Naive thymus-derived CD8-positive, alpha-beta T cell (primary cell): ENCODE results near the gene POLR2M. TPM values are rescaled to one million over a fixed set of nuclear protein-coding genes. Genes with fewer than 3 reads are reported as not detected.

Experiments
- ATAC-seq, 2 donors: fragments of 150-1000 bp; cut with Tn5 transposase in 1 of 2; sonication (Bioruptor Pico), chemical (Tn5 transposase) in 1 of 2; 1 replicate in 1 of 2; 2 replicates in 1 of 2; pipeline ENCODE4 v1.10.0; 2021; ENCODE audit warnings: mild to moderate bottlenecking in 2 of 2, moderate library complexity in 2 of 2
- POLR2A ChIA-PET: fragments of 350-600 bp; sonication (Branson Sonifier 250); formaldehyde crosslinking; loops from one replicate; lab custom pipeline; 2021; ENCODE audit warnings: antibody characterized with exemption; lab: Charles Lee
- DNase-seq, 10 donors: peaks; one replicate each; pipeline versions ENCODE4 v3.0.0 to v3.0.0-alpha.2; 2020 to 2022
- H3K27ac Mint-ChIP-seq, 10 donors: one replicate each; pipeline ENCODE4 v1.8.0; 2020 to 2022; ENCODE audit warnings: mild to moderate bottlenecking in 10 of 10, mixed read lengths in 10 of 10, moderate library complexity in 4 of 10, inconsistent platforms in 1 of 10
- H3K27me3 Mint-ChIP-seq, 5 donors: one replicate each; pipeline ENCODE4 v1.8.0; 2021 to 2022; ENCODE audit warnings: mixed read lengths in 5 of 5
- H3K36me3 Mint-ChIP-seq, 3 donors: one replicate each; pipeline ENCODE4 v1.8.0; 2020 to 2022; ENCODE audit warnings: mixed read lengths in 3 of 3, mild to moderate bottlenecking in 2 of 3, inconsistent platforms in 1 of 3
- H3K4me1 Mint-ChIP-seq, 4 donors: one replicate each; pipeline ENCODE4 v1.8.0; 2021 to 2022; ENCODE audit warnings: mixed read lengths in 4 of 4
- H3K4me3 Mint-ChIP-seq, 10 donors: one replicate each; pipeline ENCODE4 v1.8.0; 2020 to 2022; ENCODE audit warnings: mild to moderate bottlenecking in 10 of 10, mixed read lengths in 10 of 10, moderate library complexity in 6 of 10, inconsistent platforms in 1 of 10
- H3K9me3 Mint-ChIP-seq, 9 donors: one replicate each; pipeline ENCODE4 v1.8.0; 2020 to 2022; ENCODE audit warnings: mixed read lengths in 9 of 9, mild to moderate bottlenecking in 3 of 9, inconsistent platforms in 1 of 9, moderate library complexity in 1 of 9
- polyA plus RNA-seq, 3 donors: library from polyadenylated mRNA; unstranded; fragments of 300-500 nt; fragmentation: Illumina TruSeq; gene quantifications; one replicate each; pipeline ENCODE4 v1.2.3, GENCODE V29; 2021
- total RNA-seq, 8 experiments: library from RNA in 2 of 8; stranded (reverse) in 2 of 8; gene quantifications; one replicate each; pipeline ENCODE4 v1.2.3 and lab custom pipeline; 2021 to 2026

The POLR2M gene
- total and polyA plus RNA-seq, 5 experiments from 2014 or later = 46.0 to 114 (median 56.7) TPM

DNA sequence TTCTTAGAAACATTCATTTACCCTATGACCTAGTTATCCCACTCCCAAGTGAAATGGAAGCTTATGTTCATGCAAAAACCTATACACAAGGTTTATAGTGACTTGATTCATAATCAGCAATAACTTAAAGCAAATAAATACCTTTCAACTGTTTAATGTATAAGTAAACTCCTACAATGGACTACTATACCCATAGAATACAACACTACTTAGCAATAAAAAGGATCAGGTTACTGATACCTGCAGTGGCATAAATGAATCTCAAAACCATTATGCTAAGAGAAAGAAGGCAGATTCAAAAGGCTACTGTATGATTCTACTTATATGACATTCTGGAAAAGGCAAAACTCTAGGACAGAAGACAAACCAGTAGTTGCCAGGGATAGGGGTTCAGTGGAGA lies 8.3 kb upstream of the POLR2M start:
- Mint-ChIP-seq H3K36me3 (no peaks in the 10 kb centered on the region), H3K4me1 (peaks cover 0 to 12% (median 7%) of the 10 kb centered on the region in 4 donors), H3K27me3 (peaks cover 0 to 27% (median 10%) of the 10 kb centered on the region in 5 donors), H3K4me3 (no peak overlapping the region), H3K9me3 (no peaks in the 10 kb centered on the region), H3K27ac (no peak overlapping the region)
- DNase-seq (no peak), ATAC-seq (no peak)
- POLR2A ChIA-PET = interaction anchor here (1.4 kb wide), 1 partner anchor 8 kb away, joined by 3 read pairs; the partner anchor contains the start of gene POLR2M

DNA sequence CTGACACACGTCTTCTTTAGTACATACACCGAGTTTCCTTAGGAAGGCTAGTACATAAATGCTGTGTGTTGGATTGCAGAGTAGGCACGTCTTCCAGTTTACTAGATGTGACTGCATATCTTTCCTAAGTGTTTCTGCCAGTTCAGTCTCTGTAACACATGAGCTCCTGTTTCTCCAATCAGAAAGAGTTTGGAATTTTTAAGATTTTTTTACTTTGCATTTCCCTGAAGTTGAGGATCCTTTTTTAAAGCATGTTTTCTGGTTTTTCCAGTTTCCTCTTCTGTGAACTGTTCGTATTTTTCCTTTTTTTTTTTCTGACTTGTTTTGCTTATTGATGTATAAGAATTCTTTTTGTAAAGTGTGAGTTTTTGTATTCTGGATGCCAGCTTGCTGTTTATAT lies 7.5 kb upstream of the POLR2M start:
- H3K27me3 Mint-ChIP-seq = peaks cover 0 to 27% (median 10%) of the 10 kb centered on the region in 5 donors
- no peak overlapping the region for H3K27ac Mint-ChIP-seq
- no peaks in the 10 kb centered on the region for H3K36me3 Mint-ChIP-seq
- peaks cover 3 to 18% (median 14%) of the 10 kb centered on the region in 4 donors for H3K4me1 Mint-ChIP-seq
- POLR2A ChIA-PET = no interaction called here
- ATAC-seq (no peak), DNase-seq (no peak)
- H3K9me3 Mint-ChIP-seq = no peaks in the 10 kb centered on the region
- no peak overlapping the region for H3K4me3 Mint-ChIP-seq

DNA sequence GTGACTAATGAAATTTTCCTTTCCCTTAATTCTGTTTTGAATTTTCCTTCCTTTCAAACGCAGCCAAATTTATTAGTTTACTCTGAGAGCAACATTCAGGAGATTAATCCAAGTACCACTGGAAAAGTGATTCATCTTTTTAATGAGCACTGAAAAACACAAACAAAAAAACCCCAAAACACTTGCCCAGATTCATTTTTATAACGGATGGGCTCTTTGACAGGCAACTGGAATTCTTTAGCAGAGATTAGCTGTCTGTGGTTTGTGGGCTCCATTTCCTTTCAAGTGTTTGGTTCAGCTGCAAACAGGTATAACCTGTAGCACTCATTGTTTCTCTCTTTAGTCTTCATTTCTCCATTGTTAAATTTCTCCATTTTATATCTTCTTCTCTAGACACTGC lies 3.1 kb upstream of the POLR2M start:
- peaks cover 0 to 22% (median 6%) of the 10 kb centered on the region in 5 donors for H3K27me3 Mint-ChIP-seq
- H3K4me1 Mint-ChIP-seq = peaks cover 16 to 52% (median 50%) of the 10 kb centered on the region in 4 donors
- no peaks in the 10 kb centered on the region for H3K9me3 Mint-ChIP-seq
- peak overlapping the region in 9 of 10 donors; percentile 57 to 89 (median 84) for H3K27ac Mint-ChIP-seq
- POLR2A ChIA-PET = interaction anchor here (1.2 kb wide), 1 partner anchor 35 kb away, joined by 3 read pairs; no protein-coding TSS in a partner anchor
- ATAC-seq (peak; percentile 36 to 44), DNase-seq (peak in 7 of 10 donors; percentile 22 to 73 (median 51))
- no peaks in the 10 kb centered on the region for H3K36me3 Mint-ChIP-seq
- peak overlapping the region; percentile 5 to 78 (median 55) for H3K4me3 Mint-ChIP-seq

DNA sequence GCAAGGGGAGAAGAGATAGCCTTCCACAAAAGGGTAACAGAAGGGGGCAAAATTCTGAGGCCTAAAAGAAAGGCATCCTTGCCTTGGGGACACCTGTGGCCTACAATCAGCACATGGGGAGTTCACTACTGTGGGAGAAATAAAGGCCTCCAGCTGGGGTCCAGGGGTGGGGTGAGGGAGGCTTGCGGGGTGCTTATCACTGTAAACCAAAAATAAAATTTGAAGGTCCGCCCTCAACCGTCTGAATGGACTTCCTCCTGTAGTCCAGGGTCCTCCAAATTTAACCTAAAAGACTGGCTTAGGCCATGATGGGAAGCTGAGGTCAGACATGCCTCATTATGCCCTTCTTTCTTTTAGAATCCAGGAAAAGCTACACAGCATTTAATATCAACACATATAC lies 2.1 kb upstream of the POLR2M start:
- DNase-seq = no peak
- Mint-ChIP-seq H3K36me3 (peaks cover 0 to 6% (median 2%) of the 10 kb centered on the region in 3 donors), H3K27me3 (peaks cover 0 to 20% (median 4%) of the 10 kb centered on the region in 5 donors), H3K4me3 (peak overlapping the region in 7 of 10 donors; percentile 27 to 78 (median 48)), H3K4me1 (peaks cover 18 to 62% (median 60%) of the 10 kb centered on the region in 4 donors), H3K27ac (peak overlapping the region; percentile 40 to 93 (median 85)), H3K9me3 (no peaks in the 10 kb centered on the region)
- ATAC-seq = no peak
- POLR2A ChIA-PET = no interaction called here

DNA sequence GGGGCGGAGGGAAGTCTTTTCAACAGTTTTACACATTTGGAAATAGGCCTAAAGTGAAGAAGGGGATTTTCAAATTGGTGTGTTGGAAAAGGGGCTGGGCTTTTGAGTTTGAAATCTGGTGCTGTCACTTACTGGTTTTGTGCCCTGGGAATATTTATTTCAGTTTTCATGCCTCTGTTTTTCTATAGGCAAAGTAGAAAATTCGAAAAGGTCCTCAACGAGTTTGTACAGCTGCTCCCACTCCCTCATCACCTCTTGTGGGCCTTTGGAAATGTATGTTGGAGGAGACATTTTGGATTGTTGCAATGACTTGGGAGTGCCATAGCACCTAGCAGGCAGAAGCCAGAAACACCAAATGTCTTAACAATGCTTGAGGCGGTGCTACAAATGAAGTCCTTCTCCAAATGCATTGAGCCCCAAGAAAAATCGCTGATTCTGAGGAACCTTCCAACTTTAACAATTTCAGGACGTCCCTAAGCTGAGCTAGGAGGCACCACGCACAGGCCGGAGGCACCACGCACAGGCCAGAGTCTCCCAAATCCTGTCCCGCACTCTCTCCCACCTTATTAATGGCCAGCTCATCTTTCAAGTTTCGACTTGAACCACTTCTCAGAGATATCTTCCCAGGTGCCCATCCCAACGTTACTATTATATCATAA lies 639 bp upstream of the POLR2M start:
- H3K4me1 Mint-ChIP-seq = peaks cover 25 to 75% (median 74%) of the 10 kb centered on the region in 4 donors
- H3K27ac Mint-ChIP-seq = peak overlapping the region; percentile 90 to 99 (median 98)
- H3K9me3 Mint-ChIP-seq = no peaks in the 10 kb centered on the region
- no peak for DNase-seq
- peak overlapping the region; percentile 85 to 95 (median 90) for H3K4me3 Mint-ChIP-seq
- peak in 1 of 2 donors; percentile 9 for ATAC-seq
- H3K27me3 Mint-ChIP-seq = peaks cover 0 to 11% (median 0%) of the 10 kb centered on the region in 5 donors
- H3K36me3 Mint-ChIP-seq = peaks cover 2 to 19% (median 3%) of the 10 kb centered on the region in 3 donors
- POLR2A ChIA-PET = interaction anchor here (0.5 to 1.6 kb wide), 5 partner anchors 9 to 949 kb away, joined by 3 to 6 read pairs (median 3); no protein-coding TSS in a partner anchor

DNA sequence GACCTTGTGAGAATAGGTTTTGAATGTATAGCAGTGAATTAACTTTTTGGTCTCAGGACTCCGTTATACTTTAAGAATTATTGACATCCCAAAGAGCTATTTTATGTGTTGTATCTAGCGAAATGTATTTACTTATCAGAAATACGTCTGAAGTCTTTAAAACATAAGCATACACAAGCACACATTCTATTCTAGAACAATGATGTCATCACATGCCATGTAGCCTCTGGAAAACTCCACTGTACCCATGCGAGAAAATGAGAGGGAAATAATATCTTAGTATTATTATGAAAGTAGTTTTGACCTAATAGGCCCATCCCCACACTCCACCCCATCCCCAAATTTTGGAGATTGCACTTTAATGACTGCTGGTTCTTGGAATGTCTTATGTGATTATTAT lies 1.5 kb downstream of the POLR2M start:
- Mint-ChIP-seq H3K4me3 (peak overlapping the region; percentile 85 to 95 (median 90)), H3K36me3 (peaks cover 10 to 41% (median 11%) of the 10 kb centered on the region in 3 donors), H3K27ac (peak overlapping the region; percentile 49 to 99 (median 96)), H3K27me3 (no peaks in the 10 kb centered on the region), H3K4me1 (peaks cover 36 to 89% (median 78%) of the 10 kb centered on the region in 4 donors), H3K9me3 (no peaks in the 10 kb centered on the region)
- ATAC-seq = no peak
- no peak for DNase-seq
- POLR2A ChIA-PET = no interaction called here

DNA sequence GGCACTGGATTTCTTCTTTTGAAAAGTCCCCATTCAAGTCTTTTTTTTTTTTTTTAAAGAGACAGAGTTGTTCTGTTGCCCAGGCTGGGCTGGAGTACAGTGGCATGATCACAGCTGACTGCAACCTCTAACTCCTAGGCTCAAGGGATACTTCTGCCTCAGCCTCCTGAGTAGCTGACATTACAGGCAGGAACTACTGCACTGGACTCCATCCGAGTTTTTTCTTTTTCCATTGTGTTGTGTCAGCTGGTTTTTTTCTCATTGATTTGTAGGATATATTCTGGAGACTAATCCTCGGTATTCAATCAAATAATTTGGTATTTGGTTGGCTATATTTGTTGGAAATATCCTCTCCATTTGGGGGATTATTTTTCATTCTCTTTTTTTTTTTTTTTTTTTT lies 11.8 kb downstream of the POLR2M start:
- Mint-ChIP-seq H3K36me3 (peaks cover 13 to 69% (median 40%) of the 10 kb centered on the region in 3 donors), H3K27ac (no peak overlapping the region), H3K4me1 (peaks cover 5 to 16% (median 11%) of the 10 kb centered on the region in 4 donors), H3K9me3 (peaks cover 0 to 4% (median 0%) of the 10 kb centered on the region in 9 donors), H3K4me3 (no peak overlapping the region), H3K27me3 (no peaks in the 10 kb centered on the region)
- DNase-seq = no peak
- no peak for ATAC-seq
- POLR2A ChIA-PET = no interaction called here

DNA sequence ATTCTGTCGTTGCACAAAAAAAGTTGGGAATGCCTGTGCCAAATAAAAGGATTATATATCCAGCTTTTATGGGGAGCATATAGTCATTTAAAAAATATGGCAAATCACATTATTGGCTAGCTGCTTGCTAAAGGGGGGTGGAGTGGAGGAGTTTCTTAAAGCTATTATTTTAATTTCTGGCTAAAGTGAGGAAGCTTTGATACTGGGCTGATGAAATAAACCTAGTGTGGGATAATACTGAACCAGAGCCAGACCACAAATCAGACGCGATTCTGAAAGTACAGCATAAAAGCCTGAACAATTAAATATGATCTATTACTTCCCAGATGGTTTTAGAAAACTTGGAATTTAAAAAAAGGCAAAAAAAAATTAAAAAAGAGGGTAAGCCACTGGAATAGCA lies 14.4 kb downstream of the POLR2M start:
- H3K9me3 Mint-ChIP-seq = peaks cover 0 to 6% (median 0%) of the 10 kb centered on the region in 9 donors
- H3K27me3 Mint-ChIP-seq = no peaks in the 10 kb centered on the region
- peaks cover 0 to 5% (median under 1%) of the 10 kb centered on the region in 4 donors for H3K4me1 Mint-ChIP-seq
- no peak overlapping the region for H3K4me3 Mint-ChIP-seq
- no peak overlapping the region for H3K27ac Mint-ChIP-seq
- POLR2A ChIA-PET = no interaction called here
- ATAC-seq (no peak), DNase-seq (no peak)
- peaks cover 19 to 60% (median 34%) of the 10 kb centered on the region in 3 donors for H3K36me3 Mint-ChIP-seq

DNA sequence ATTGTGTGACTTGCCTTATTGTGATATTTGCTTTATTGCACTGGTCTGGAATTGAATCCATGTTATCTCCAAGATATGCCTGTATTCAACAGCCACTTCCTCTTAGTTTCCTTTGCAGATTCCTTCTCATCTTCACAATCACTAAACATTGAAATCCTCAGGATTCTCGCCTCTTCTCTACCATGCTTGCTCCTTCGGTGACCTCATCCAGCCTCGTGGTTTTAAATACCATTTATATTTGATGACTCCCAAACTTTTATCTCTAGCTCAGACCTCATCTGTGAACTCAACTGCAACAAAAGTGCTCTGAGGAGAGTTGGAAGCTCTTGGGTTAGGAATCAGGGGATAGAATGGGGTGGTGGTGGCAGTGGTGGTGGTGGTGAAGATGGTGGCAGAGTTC lies 19.9 kb downstream of the POLR2M start:
- DNase-seq (no peak), ATAC-seq (no peak)
- Mint-ChIP-seq H3K4me3 (no peak overlapping the region), H3K4me1 (peaks cover 0 to 4% (median 0%) of the 10 kb centered on the region in 4 donors), H3K9me3 (peaks cover 0 to 6% (median 0%) of the 10 kb centered on the region in 9 donors), H3K27me3 (no peaks in the 10 kb centered on the region), H3K36me3 (peaks cover 11 to 22% (median 19%) of the 10 kb centered on the region in 3 donors), H3K27ac (no peak overlapping the region)
- POLR2A ChIA-PET = no interaction called here

DNA sequence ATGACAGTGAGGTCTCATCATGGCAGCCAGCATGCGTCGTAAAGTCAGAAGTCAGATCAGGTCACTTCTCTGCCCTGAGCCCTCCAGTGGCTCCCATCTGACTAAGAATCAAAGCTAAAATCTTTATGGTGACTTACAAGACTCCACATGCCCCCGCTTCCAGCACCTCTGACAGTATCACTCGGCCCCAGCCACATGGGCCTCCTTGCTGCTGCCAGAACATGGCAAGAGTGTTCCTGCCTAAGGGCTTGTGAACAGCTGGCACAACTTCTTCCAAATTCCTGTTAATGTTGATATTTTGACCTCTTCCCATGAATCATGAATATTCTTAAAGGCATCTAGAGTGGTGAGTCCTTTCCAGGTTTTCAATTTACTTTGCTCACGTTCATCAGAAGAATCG lies 20.5 kb downstream of the POLR2M start:
- DNase-seq = no peak
- Mint-ChIP-seq H3K27ac (no peak overlapping the region), H3K36me3 (peaks cover 11 to 20% (median 19%) of the 10 kb centered on the region in 3 donors), H3K4me1 (peaks cover 0 to 6% (median 0%) of the 10 kb centered on the region in 4 donors), H3K27me3 (no peaks in the 10 kb centered on the region), H3K4me3 (no peak overlapping the region), H3K9me3 (peaks cover 0 to 6% (median 0%) of the 10 kb centered on the region in 9 donors)
- no peak for ATAC-seq
- POLR2A ChIA-PET = no interaction called here

DNA sequence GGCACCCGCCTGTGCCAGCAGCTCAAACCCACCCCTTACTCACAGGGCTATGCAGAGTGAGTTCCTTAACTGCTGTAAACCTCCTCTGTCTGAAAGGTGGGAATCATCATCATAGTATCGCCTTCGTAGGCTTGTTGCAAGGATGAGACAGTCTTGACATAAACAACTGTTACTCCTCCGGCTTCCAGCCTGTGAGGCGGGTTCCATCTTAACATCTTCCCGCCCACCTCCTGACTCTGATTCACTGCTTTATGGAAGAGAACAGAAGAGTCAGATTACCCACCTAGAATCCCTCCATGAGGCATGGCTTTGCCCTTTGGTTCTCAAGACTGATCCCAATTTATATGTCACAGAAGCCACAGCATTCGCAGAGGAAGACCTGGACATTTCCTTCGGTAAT lies 21.9 kb downstream of the POLR2M start:
- Mint-ChIP-seq H3K4me3 (no peak overlapping the region), H3K27ac (no peak overlapping the region), H3K36me3 (peaks cover 6 to 20% (median 19%) of the 10 kb centered on the region in 3 donors), H3K27me3 (no peaks in the 10 kb centered on the region), H3K4me1 (peaks cover 0 to 5% (median 2%) of the 10 kb centered on the region in 4 donors), H3K9me3 (peaks cover 0 to 6% (median 0%) of the 10 kb centered on the region in 9 donors)
- DNase-seq = no peak
- POLR2A ChIA-PET = no interaction called here
- no peak for ATAC-seq

DNA sequence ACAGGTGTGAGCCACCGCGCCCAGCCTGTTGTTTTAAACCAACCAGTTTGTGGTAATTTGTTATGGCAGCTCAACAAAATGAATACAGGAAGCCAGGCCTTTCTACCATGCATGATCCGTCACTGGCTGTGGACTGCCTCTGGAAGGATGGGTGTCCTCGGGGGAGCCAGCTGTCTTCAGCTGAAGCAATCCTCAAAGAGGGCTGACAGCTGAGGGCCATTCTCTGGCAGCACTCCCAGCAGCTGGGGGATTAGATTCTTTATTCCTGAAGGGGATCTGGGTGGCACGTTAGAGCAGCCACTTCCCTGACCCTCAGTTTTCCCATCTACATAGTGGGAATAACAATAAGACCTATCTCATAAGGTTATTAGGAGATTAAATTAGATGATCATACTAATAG lies 24.4 kb downstream of the POLR2M start:
- Mint-ChIP-seq H3K36me3 (peaks cover 0 to 8% (median 8%) of the 10 kb centered on the region in 3 donors), H3K4me1 (peaks cover 0 to 5% (median 2%) of the 10 kb centered on the region in 4 donors)

DNA sequence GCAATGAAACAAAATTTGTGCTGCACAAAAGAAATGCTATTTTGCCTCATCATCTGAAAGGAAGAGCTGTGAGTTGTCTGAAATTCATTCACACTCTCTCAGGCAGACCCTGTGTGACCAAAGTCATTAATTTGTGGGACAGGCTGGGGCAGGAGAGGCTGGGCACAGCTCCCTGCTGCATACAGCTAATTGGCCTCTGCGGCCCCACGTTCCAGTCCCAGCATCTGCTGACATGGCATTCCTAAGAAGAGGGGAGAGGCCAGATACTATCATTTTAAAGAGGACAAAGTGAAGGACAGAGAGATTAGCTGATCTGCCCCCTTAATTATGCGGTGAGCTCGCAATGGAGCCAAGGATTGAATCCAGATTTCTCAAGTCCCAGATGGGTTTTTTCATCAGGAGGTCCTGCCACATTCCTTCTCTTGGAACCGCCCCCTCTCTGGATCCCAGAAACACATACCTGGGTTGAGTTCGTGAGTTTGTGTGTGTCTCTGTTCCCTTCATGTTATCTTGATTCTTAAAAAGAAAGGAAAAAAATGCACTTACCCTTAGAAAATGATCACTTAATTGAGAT lies 25.1 kb downstream of the POLR2M start:
- no peaks in the 10 kb centered on the region for H3K27me3 Mint-ChIP-seq
- POLR2A ChIA-PET = interaction anchor here (0.9 kb wide), 1 partner anchor 25 kb away, joined by 3 read pairs; the partner anchor contains the start of gene POLR2M
- no peak overlapping the region for H3K27ac Mint-ChIP-seq
- ATAC-seq = no peak
- peaks cover under 1 to 5% (median 4%) of the 10 kb centered on the region in 3 donors for H3K36me3 Mint-ChIP-seq
- H3K9me3 Mint-ChIP-seq = no peaks in the 10 kb centered on the region
- no peak for DNase-seq
- no peak overlapping the region for H3K4me3 Mint-ChIP-seq
- peaks cover 0 to 5% (median 2%) of the 10 kb centered on the region in 4 donors for H3K4me1 Mint-ChIP-seq

More for the DNA sequence above, 24.4 kb downstream of the POLR2M start:
- H3K9me3 Mint-ChIP-seq = no peaks in the 10 kb centered on the region
- no peak overlapping the region for H3K27ac Mint-ChIP-seq
- no peak for ATAC-seq
- no peaks in the 10 kb centered on the region for H3K27me3 Mint-ChIP-seq
- POLR2A ChIA-PET = no interaction called here
- H3K4me3 Mint-ChIP-seq = no peak overlapping the region
- no peak for DNase-seq
